ENCODE measurements around the gene UQCRC1.

Gene UQCRC1

DNA sequence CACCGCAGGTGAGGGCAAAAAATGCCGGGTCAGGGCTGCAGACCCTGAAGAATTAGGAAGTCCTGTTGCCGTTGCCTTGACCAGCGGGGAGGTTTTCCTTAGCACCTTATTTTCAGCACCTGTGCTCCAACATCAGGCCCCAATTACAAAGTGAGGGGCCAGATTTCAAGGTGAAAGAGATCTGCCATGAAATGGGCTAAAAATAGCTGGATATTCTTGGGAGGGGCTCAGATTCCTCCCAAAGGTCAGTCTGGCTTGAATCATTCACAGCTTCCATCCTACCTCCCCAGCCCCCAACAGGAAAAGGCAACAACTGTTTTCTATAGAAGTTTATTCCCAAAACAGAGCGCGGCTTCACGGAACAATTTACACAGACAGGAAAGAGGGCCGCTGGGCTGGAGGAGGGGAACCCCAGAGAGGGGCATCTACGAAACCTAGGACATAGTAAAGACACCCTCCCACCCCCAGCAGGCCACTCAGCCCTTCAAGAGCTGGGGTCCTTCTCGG, 26.8 kb upstream of the UQCRC1 start:
- Histone ChIP-seq H2BK5ac (ENCODE audit: low read length) (peak overlapping the region; percentile 32), H3K79me2 (ENCODE audit: control insufficient read depth, insufficient read depth, low read length) (peaks cover 3% of the 10 kb centered on the region), H3K18ac (ENCODE audit: low read length) (peak overlapping the region; percentile 11), H3K4me3 (ENCODE audit: low read length) (peak overlapping the region; percentile 28), H2AK5ac (ENCODE audit: low read length) (peak overlapping the region; percentile 78), H3K4me1 (ENCODE audit: control insufficient read depth, low read depth, low read length) (peaks cover 14% of the 10 kb centered on the region), H3K27me3 (ENCODE audit: insufficient read depth, low read length, poor library complexity) (no peaks in the 10 kb centered on the region), H3K4ac (ENCODE audit: low read depth, low read length) (no peak overlapping the region), H2BK120ac (ENCODE audit: low read depth, low read length) (no peak overlapping the region), H3K23ac (ENCODE audit: low read length) (no peak overlapping the region), H3K27ac (ENCODE audit: low read depth, low read length) (peak overlapping the region; percentile 65), H3K9ac (ENCODE audit: low read length) (peak overlapping the region; percentile 81), H3K79me1 (ENCODE audit: low read length) (peaks cover 5% of the 10 kb centered on the region), H3K4me2 (ENCODE audit: low read length) (peak overlapping the region; percentile 87), H4K5ac (ENCODE audit: low read length) (peak overlapping the region; percentile 40), H4K8ac (ENCODE audit: low read depth, low read length) (no peak overlapping the region), H3K36me3 (ENCODE audit: control insufficient read depth, insufficient read depth, low read length) (no peaks in the 10 kb centered on the region), H2BK15ac (replicated peaks; ENCODE audit: low read depth) (no peak overlapping the region), H3K56ac (ENCODE audit: low read length) (peak overlapping the region; percentile 92)
- no CpG with 5 or more reads among the region's 10 CpGs for WGBS (ENCODE audit: extremely low coverage, insufficient coverage, low lambda C conversion rate)
- DNase-seq, result peak; percentile 24

DNA sequence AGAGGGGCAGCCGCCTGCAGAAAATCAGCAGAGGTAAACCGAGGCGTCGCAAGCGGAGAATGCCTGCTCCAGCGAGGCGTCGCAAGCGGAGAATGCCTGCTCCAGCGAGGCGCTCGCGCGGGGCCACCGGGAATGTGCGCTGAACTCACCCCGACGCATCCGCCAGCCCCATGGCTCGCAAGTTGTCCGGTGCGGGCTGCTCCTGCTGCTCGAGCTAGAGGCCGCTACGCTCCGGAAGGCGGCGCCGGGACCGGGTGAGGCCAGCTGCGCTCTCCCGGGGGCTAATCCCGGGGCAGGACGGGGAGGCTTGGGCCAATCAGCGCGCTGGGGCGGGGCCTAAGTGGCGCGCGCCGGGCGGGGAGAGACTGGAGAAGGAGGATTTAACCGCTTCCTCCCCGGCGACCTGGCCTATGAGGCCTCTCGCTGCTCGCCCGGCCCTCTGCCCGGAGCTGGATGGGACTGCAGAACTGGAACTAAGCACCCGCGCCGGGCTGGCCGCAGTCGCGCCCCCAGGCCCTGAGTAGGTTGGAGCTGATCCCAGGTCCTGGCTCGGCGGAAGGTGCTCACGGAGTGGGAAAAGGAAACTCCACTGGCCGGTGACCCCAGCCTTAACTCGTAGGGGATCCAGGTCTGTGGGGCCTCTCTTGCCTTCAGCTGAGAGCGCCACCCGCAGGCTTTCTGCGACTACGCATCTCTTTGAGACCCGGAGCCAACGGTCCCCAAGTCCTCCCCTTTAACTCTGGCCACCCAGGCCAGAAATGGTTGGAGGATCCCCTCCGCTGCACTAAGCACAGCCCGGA, 26.0 kb upstream of the UQCRC1 start, which contains the start of gene SLC26A6:
SLC26A6 (minus strand) TSS at position 240 of the 800 bp plus-strand sequence; CDS start at position 172, 68 bp downstream.
- WGBS (ENCODE audit: extremely low coverage, insufficient coverage, low lambda C conversion rate), result no CpG with 5 or more reads among the region's 68 CpGs
- Histone ChIP-seq H2BK120ac (ENCODE audit: low read depth, low read length) (no peak within 1 kb of the TSS), H4K5ac (ENCODE audit: low read length) (peak within 1 kb of the TSS; percentile 40), H3K23ac (ENCODE audit: low read length) (peak within 1 kb of the TSS; percentile 85), H2BK5ac (ENCODE audit: low read length) (peak within 1 kb of the TSS; percentile 79), H3K79me1 (ENCODE audit: low read length) (peaks cover 5% of the 10 kb centered on the region), H4K8ac (ENCODE audit: low read depth, low read length) (no peak within 1 kb of the TSS), H3K4ac (ENCODE audit: low read depth, low read length) (peak within 1 kb of the TSS; percentile 70), H3K4me3 (ENCODE audit: low read length) (peak within 1 kb of the TSS; percentile 90), H3K36me3 (ENCODE audit: control insufficient read depth, insufficient read depth, low read length) (no peaks in the 10 kb centered on the region), H3K56ac (ENCODE audit: low read length) (peak within 1 kb of the TSS; percentile 97), H3K27me3 (ENCODE audit: insufficient read depth, low read length, poor library complexity) (no peaks in the 10 kb centered on the region), H3K4me2 (ENCODE audit: low read length) (peak within 1 kb of the TSS; percentile 97), H3K79me2 (ENCODE audit: control insufficient read depth, insufficient read depth, low read length) (peaks cover 3% of the 10 kb centered on the region), H3K27ac (ENCODE audit: low read depth, low read length) (peak within 1 kb of the TSS; percentile 93), H3K18ac (ENCODE audit: low read length) (peak within 1 kb of the TSS; percentile 85), H3K4me1 (ENCODE audit: control insufficient read depth, low read depth, low read length) (peaks cover 14% of the 10 kb centered on the region), H2BK15ac (replicated peaks; ENCODE audit: low read depth) (no peak within 1 kb of the TSS), H3K9ac (ENCODE audit: low read length) (peak within 1 kb of the TSS; percentile 98), H2AK5ac (ENCODE audit: low read length) (no peak within 1 kb of the TSS)
- peak; percentile 99 for DNase-seq

- peak overlapping the region; percentile 97 for H3K56ac ChIP-seq (ENCODE audit: low read length)
- no CpG with 5 or more reads among the region's 30 CpGs for WGBS (ENCODE audit: extremely low coverage, insufficient coverage, low lambda C conversion rate)
- H3K18ac ChIP-seq (ENCODE audit: low read length), result peak overlapping the region; percentile 85
- peak overlapping the region; percentile 85 for H3K23ac ChIP-seq (ENCODE audit: low read length)
- H3K4me3 ChIP-seq (ENCODE audit: low read length), result peak overlapping the region; percentile 90
- no peak overlapping the region for H2BK120ac ChIP-seq (ENCODE audit: low read depth, low read length)
- no peak overlapping the region for H2BK15ac ChIP-seq (replicated peaks; ENCODE audit: low read depth)
- H2BK5ac ChIP-seq (ENCODE audit: low read length), result peak overlapping the region; percentile 79
- peaks cover 14% of the 10 kb centered on the region for H3K4me1 ChIP-seq (ENCODE audit: control insufficient read depth, low read depth, low read length)
- H3K79me2 ChIP-seq (ENCODE audit: control insufficient read depth, insufficient read depth, low read length), result peaks cover 3% of the 10 kb centered on the region
- peaks cover 2% of the 10 kb centered on the region for H3K36me3 ChIP-seq (ENCODE audit: control insufficient read depth, insufficient read depth, low read length)
- peak; percentile 83 for DNase-seq
- H3K27ac ChIP-seq (ENCODE audit: low read depth, low read length), result peak overlapping the region; percentile 93
- peaks cover 5% of the 10 kb centered on the region for H3K79me1 ChIP-seq (ENCODE audit: low read length)
- no peak overlapping the region for H4K8ac ChIP-seq (ENCODE audit: low read depth, low read length)
- H2AK5ac ChIP-seq (ENCODE audit: low read length), result no peak overlapping the region
- H4K5ac ChIP-seq (ENCODE audit: low read length), result no peak overlapping the region
- H3K4ac ChIP-seq (ENCODE audit: low read depth, low read length), result peak overlapping the region; percentile 70
- H3K4me2 ChIP-seq (ENCODE audit: low read length), result peak overlapping the region; percentile 97
- peak overlapping the region; percentile 98 for H3K9ac ChIP-seq (ENCODE audit: low read length)
- H3K27me3 ChIP-seq (ENCODE audit: insufficient read depth, low read length, poor library complexity), result no peaks in the 10 kb centered on the region
Observed at GRCh38 chr3:48634661-48635221, 25.3 kb upstream of the UQCRC1 start.

GRCh38 chr3:48633743-48634142, 24.3 kb upstream of the UQCRC1 start:
- no peak overlapping the region for H2BK15ac ChIP-seq (replicated peaks; ENCODE audit: low read depth)
- no peak overlapping the region for H2BK120ac ChIP-seq (ENCODE audit: low read depth, low read length)
- no peak overlapping the region for H3K23ac ChIP-seq (ENCODE audit: low read length)
- peak overlapping the region; percentile 98 for H3K9ac ChIP-seq (ENCODE audit: low read length)
- no peak overlapping the region for H4K8ac ChIP-seq (ENCODE audit: low read depth, low read length)
- H3K79me1 ChIP-seq (ENCODE audit: low read length), result peaks cover 5% of the 10 kb centered on the region
- H4K5ac ChIP-seq (ENCODE audit: low read length), result no peak overlapping the region
- DNase-seq, result no peak
- H3K36me3 ChIP-seq (ENCODE audit: control insufficient read depth, insufficient read depth, low read length), result peaks cover 2% of the 10 kb centered on the region
- H3K56ac ChIP-seq (ENCODE audit: low read length), result peak overlapping the region; percentile 97
- peaks cover 14% of the 10 kb centered on the region for H3K4me1 ChIP-seq (ENCODE audit: control insufficient read depth, low read depth, low read length)
- no CpG with 5 or more reads among the region's 2 CpGs for WGBS (ENCODE audit: extremely low coverage, insufficient coverage, low lambda C conversion rate)
- peaks cover 3% of the 10 kb centered on the region for H3K79me2 ChIP-seq (ENCODE audit: control insufficient read depth, insufficient read depth, low read length)
- H2AK5ac ChIP-seq (ENCODE audit: low read length), result no peak overlapping the region
- no peak overlapping the region for H3K18ac ChIP-seq (ENCODE audit: low read length)
- peak overlapping the region; percentile 97 for H3K4me2 ChIP-seq (ENCODE audit: low read length)
- no peak overlapping the region for H3K4ac ChIP-seq (ENCODE audit: low read depth, low read length)
- H3K27ac ChIP-seq (ENCODE audit: low read depth, low read length), result no peak overlapping the region
- no peak overlapping the region for H3K4me3 ChIP-seq (ENCODE audit: low read length)
- no peak overlapping the region for H2BK5ac ChIP-seq (ENCODE audit: low read length)
- H3K27me3 ChIP-seq (ENCODE audit: insufficient read depth, low read length, poor library complexity), result no peaks in the 10 kb centered on the region

DNA sequence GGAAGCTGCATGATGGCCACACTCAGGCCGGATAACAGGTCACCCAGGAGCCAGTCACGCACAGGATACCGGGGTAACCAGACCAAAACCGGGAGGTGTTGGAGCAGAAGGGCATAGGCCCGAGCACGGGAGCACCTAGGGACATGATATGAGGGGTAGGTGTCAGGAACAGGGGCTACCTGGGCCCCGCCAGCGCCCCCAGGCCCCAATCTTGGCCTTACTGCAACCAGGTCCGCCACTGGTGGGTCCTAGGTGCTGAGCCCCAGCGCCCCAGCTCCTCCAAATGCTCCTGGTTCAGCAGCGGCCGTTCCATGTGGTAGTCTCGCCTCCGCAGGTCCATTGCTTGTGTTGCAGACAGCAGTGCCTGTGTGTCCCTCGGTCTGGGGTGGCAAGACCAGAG, 23.8 kb upstream of the UQCRC1 start:
- H3K36me3 ChIP-seq (ENCODE audit: control insufficient read depth, insufficient read depth, low read length), result peaks cover 2% of the 10 kb centered on the region

More for the DNA sequence above, 23.8 kb upstream of the UQCRC1 start:
- no peak overlapping the region for H3K23ac ChIP-seq (ENCODE audit: low read length)
- no peak overlapping the region for H2BK5ac ChIP-seq (ENCODE audit: low read length)
- H2BK15ac ChIP-seq (replicated peaks; ENCODE audit: low read depth), result no peak overlapping the region
- peaks cover 3% of the 10 kb centered on the region for H3K79me2 ChIP-seq (ENCODE audit: control insufficient read depth, insufficient read depth, low read length)
- WGBS (ENCODE audit: extremely low coverage, insufficient coverage, low lambda C conversion rate), result no CpG with 5 or more reads among the region's 15 CpGs
- DNase-seq, result no peak
- no peak overlapping the region for H2AK5ac ChIP-seq (ENCODE audit: low read length)
- no peak overlapping the region for H3K4me3 ChIP-seq (ENCODE audit: low read length)
- peaks cover 14% of the 10 kb centered on the region for H3K4me1 ChIP-seq (ENCODE audit: control insufficient read depth, low read depth, low read length)
- H4K8ac ChIP-seq (ENCODE audit: low read depth, low read length), result no peak overlapping the region
- H4K5ac ChIP-seq (ENCODE audit: low read length), result no peak overlapping the region
- peaks cover 5% of the 10 kb centered on the region for H3K79me1 ChIP-seq (ENCODE audit: low read length)
- no peak overlapping the region for H3K18ac ChIP-seq (ENCODE audit: low read length)
- no peaks in the 10 kb centered on the region for H3K27me3 ChIP-seq (ENCODE audit: insufficient read depth, low read length, poor library complexity)
- H3K4ac ChIP-seq (ENCODE audit: low read depth, low read length), result no peak overlapping the region
- H3K4me2 ChIP-seq (ENCODE audit: low read length), result no peak overlapping the region
- H2BK120ac ChIP-seq (ENCODE audit: low read depth, low read length), result no peak overlapping the region
- H3K56ac ChIP-seq (ENCODE audit: low read length), result no peak overlapping the region
- H3K27ac ChIP-seq (ENCODE audit: low read depth, low read length), result no peak overlapping the region
- no peak overlapping the region for H3K9ac ChIP-seq (ENCODE audit: low read length)

Measured in mesendoderm (in vitro differentiated cells).